HL-60 (cell line): ENCODE results near the gene SIX2.

Source experiments
- POLR2AphosphoS5 ChIP-seq: IDR thresholded peaks from 2 replicates; pipeline ENCODE4 v1.6.1; 2012; ENCODE audit warnings: low read depth
- TF ChIP-seq, protein P1 (sequence below): IDR thresholded peaks from one replicate; pipeline ENCODE4 v1.5.1; 2011; ENCODE audit warnings: low read length, control low read depth, inconsistent platforms; ENCODE audit not compliant: insufficient read depth

GRCh38 chr2:45014016-45014702, 4.9 kb upstream of the SIX2 start:
- TF ChIP-seq, protein P1, sequence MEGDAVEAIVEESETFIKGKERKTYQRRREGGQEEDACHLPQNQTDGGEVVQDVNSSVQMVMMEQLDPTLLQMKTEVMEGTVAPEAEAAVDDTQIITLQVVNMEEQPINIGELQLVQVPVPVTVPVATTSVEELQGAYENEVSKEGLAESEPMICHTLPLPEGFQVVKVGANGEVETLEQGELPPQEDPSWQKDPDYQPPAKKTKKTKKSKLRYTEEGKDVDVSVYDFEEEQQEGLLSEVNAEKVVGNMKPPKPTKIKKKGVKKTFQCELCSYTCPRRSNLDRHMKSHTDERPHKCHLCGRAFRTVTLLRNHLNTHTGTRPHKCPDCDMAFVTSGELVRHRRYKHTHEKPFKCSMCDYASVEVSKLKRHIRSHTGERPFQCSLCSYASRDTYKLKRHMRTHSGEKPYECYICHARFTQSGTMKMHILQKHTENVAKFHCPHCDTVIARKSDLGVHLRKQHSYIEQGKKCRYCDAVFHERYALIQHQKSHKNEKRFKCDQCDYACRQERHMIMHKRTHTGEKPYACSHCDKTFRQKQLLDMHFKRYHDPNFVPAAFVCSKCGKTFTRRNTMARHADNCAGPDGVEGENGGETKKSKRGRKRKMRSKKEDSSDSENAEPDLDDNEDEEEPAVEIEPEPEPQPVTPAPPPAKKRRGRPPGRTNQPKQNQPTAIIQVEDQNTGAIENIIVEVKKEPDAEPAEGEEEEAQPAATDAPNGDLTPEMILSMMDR = no peak
- TF ChIP-seq POLR2AphosphoS5 = no peak
